Right hindlimb (tissue), 1 donor: ENCODE data around the gene ZKSCAN8.
"Not testable (repeated sequence)": the region's sequence is repeated elsewhere in the genome, so short reads cannot be mapped to it uniquely, and the experiment has no call there.

Source experiments
- DNase-seq: peaks from one replicate; pipeline ENCODE4 v3.0.0-alpha.2; 2018

Gene ZKSCAN8

DNA sequence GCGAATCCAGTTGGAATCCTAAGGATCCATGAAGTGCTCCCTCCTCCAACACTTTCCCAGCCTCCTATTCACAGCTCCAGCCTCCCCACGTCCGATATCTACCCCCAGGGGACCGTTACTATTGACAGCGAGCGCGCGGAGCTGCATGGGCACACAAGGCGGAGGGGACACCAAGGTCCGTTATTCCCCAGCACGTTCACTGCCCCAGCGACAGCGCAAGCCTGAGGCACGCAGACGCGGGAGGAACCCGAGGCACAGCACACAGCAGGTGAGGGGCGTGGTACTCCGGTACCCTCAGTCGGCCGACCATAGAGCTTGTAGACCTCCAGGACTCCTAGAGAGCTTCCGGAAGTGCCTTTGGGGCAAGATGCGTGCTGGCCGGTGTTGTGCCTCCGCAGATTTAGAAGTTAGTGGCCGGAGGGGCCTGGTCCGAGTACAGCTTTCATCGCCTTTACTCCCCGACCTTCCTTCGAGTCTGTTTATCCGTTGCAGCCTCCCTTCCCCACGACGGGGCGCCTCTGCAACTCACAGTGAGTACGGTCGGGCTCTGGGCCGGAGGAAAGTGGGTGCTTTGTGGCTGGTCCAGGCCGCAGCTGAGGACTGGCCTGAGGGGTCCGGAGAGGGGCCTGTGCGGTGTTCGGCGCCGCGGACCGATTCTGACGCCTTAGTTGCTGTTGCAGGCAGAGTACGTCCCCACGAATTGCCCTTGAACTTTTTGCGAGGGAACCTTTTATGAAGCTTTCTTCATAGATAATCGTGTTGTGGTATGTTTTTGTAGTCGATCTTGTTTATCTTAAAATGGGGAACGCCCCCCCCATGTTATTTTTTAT lies at the start of gene ZKSCAN8:
ZKSCAN8 (plus strand) TSS at position 384 of the 830 bp plus-strand sequence. CDS start 6,525 bp downstream, outside the sequence.
- peak; percentile 90 for DNase-seq

DNA sequence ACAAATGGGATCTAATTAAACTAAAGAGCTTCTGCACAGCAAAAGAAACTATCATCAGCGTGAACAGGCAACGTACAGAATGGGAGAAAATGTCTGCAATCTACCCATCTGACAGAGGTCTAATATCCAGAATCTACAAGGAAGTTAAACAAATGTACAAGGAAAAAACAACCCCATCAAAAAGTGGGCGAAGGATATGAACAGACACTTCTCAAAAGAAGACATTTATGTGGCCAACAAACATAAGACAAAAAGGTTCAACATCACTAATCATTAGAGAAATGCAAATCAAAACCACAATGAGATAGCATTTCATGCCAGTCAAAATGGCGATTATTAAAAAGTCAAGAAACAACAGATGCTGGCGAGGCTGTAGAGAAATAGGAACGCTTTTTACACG lies 39.5 kb upstream of the ZKSCAN8 start:
- DNase-seq, result not testable (repeated sequence)

DNA sequence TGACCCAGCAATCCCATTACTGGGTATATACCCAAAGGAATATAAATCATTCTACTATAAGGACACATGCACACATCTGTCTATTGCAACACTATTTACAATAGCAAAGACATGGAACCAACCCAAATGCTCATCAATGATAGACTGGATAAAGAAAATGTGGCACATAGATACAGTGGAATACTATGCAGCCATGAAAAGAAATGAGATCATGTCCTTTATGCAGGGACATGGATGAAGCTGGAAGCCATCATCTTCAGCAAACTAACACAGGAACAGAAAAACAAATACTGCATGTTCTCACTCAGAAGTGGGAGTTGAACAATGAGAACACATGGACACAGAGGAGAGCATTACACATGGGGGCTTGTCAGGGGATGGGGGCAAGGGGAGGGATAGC lies 39.0 kb upstream of the ZKSCAN8 start:
- DNase-seq, result not testable (repeated sequence)

DNA sequence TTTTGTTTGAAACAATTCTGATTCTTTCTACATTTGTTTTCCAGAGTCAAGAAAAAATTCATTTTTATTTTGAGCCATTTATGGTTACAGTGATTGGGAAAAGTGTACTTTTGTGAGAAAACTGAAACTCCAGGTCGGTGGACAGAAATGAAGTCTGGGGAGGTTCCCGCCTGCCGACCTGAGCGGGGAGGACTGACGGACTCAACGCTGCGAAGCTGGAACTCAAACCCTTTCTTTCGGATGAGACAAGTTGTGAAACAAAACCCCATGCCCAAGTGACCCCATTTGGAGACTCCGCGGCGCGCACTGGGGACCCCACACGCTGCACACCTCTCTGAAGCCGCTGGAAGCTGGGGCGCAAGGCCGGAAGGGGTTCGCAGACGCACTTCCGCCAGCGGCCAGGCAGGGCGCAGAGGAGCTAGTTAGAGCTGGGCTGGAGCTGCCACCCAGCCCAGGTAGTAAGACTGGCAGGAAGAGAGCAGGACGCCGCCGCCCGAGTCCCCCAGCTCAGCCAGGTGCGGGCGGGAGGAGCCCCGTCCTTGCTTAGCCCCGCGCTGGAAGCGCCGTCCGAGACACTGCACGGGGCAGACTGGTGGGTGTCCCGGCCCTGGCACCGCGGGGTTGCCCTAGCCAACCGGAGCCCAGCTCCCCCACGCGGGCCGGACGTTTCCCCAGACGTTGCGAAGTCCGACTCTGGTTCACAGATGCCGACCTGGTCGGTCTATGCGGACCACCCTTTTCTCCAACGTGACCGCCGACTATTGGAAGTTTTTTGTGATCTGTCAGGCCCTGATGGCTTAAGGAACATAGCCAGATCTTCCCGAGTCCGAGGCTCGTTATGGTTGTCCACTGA lies 37.1 kb upstream of the ZKSCAN8 start:
- peak; percentile 84 for DNase-seq

DNA sequence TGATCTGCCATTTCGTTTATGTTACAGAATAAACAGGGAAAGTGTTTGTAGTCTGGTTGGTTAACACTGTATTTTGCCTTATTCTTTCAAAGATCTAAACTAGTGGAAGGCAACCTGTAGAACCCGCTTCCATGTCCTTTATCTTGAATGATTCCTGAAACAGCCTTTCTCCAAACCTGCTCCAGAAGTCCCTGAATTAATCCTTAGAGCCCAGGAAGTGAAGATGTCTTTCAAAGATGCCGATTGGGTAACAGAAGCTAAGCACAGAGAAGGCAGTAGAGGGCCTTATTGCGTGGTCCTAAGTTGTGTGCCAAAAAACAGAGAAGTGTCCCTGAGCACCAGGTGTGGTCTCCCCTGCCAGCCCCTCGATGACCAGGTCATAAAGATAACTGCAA lies 36.4 kb upstream of the ZKSCAN8 start:
- no peak for DNase-seq

DNA sequence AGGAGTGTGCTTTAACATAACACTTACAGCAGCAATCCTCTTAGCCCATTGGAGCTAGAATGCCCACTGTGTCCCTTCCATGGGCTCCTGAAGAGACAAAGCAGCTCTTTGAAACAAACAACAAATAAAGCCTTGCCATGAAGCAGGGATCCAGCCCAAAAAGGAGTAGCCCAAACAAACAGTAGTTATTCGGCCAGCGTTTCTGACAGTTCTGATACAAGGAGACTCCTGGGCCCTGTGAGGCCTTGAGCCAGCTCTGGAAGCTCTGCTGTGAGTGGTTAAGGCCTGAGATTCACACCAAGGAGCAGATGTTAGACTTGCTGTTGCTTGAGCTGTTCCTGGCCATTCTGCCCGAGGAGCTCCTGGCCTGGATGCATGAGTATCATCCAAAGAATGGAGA lies 34.2 kb upstream of the ZKSCAN8 start:
- DNase-seq, result no peak

DNA sequence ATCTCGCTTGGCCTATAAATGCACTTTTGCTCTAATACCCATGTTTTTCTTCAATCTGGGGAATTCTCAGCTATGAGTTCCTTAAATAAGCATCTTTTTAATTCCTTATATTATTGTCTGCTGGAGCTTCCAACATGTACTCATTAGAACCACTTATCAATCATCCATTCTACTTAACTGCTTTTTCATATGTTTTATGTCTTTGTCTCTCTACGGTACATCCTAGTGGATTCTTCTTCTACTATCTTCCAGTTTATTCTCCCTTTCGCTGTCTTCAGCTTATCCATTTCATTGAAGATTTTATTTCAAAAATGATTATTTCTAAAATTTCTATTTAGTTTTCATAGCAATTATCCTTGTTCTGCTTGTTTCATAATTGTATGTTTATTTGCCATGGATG lies 29.7 kb upstream of the ZKSCAN8 start:
- DNase-seq, result no peak

DNA sequence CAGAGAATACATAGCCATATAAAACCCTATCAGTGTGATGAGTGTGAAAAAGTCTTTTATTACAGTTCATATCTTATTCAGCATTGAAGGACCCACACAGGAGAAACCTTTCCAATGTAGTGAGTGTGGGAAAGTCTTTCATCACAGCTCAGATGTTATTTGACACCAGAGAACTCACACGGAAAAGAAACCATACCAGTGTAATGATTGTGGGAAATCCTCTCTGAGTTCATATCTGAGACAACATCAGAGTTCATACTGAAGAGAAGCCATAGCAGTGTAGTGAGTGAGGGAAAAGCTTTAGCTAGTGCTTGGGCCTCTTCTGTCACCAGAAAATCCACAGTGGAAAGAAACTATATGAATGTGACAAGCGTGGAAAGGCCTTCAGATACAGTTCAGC lies 25.9 kb upstream of the ZKSCAN8 start:
- no peak for DNase-seq

DNA sequence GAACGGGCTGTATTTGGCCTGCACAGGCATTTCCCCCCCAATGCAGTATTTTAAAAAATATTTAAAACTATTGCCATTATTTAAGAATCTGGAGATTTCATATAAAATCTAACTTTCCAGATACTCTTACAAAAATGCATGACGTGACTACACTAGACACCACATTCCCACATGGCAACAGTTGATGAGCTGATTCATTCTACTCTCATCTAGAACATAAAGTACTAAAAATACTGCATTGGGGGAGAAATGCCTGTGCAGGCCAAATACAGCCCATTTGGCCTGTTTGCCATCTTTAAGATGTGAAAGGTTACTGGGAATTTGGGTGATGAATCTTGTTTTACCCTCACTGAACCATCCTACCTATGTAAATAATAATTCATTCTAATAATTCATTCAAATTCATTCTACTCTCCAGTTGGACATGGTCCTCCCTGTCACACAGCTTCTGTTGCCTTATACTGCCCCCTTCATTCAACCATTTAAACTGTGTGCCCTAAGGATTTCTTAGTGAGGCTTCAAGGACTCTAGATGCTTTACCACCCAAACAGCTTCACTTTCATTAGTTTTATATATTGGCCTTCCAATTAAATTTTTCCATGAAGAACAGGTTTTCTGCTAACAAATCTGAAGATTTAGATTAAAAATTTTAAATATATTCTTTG lies 24.2 kb upstream of the ZKSCAN8 start:
- no peak for DNase-seq

DNA sequence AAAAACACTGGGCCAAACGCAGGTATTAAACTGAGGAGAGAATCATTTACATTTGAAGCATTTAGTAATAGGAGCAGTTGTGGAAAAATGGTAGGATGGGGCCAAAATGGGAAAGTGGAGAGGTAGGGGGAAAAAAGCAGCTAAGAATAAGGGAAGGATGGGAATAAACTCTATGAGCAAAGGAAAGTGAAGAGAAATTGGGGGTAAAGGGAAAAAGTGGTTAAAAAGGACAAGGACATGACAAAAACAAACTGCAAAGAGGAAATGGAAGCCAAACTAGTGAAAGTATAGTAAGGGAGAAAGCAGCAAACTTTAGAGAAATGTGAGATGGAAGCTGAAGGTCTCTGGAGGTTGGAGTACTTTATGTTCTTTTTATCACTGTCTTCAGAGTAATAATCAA lies 23.5 kb upstream of the ZKSCAN8 start:
- no peak for DNase-seq

DNA sequence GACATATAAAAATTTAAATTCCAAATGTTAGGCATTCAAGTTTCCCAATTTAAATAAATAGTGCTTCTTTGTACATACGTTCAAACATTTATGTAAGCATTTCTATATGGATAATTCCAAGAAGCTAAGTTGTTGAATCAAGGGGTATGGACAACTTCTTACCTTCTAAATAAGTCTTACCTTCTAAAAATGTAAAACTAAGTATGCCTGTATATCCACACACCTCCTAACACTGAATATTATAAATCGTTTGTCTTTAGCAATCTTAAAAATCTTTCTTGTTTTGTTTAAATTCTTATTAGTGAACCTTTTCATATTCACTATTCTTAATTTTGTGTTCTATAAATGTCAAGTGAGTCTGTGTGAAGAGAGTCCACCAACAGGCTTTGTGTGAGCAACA lies 19.8 kb upstream of the ZKSCAN8 start:
- no peak for DNase-seq

DNA sequence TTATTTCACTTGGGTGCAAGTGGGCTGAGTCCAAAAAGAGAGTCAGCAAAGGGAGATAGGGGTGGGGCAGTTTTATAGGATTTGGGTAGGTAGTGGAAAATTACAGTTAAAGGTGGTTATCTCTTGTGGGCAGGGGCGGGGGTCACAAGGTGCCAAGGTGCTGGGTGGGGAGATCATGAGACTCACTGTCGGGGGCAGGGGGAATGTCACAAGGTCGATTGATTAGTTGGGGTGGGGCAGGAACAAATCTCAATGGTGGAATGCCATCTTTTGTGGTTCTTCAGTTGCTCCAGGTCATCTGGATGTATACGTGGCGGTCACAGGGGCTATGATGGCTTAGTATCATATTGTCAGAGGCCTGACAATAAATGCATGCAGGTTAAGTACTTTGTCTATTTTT lies 19.4 kb upstream of the ZKSCAN8 start:
- DNase-seq, result not testable (repeated sequence)

DNA sequence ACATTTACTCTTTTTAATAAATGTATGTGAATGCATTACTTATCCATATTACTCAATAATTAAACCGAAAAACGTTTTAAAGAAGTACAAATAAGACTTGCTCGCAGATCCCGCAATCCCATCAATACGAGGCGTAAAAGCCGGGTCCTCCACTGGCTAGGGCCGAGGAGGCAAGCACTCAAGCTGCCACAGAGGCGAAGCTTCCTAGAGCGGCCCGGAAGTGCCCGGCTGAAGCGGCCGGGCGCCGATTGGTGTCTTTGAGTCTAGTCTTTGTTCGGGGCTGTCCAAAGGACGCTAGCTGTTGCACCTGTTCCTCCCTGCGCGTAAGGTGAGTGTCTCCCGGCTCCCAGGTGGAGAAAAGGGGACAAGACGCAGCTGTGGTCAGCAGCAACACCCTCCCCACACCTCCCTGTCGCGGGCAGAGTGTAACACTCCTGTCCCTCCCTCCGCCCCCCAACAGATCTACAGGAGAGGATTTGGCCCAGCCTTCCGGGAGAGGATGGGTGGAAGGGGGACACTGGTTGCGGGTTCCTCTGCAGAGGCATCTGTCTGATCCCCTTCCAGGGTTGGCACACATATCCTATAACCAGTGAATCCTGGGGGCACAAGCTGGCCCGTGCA lies 17.2 kb upstream of the ZKSCAN8 start, which contains the start of gene ZSCAN16:
ZSCAN16 (plus strand) TSS at position 260 of the 621 bp plus-strand sequence. CDS start 835 bp downstream, outside the sequence.
- DNase-seq, result peak; percentile 88

DNA sequence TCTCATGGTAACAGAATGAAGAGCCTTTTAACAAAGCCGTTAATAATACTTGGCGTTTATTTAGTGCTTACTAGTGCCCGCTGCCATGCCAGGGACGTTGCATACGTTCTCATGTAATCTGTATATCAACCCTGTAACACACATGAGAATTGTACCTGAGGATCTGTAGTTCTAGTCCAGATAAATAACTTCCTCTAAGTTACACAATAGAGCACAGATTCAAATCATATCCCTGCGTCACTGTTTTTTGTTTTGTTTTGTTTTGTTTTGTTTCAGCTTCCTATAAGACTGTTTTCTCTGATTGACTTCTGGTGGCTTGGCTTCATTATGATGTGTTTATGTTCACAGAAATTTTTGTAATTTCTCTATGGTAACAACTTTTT lies 16.7 kb upstream of the ZKSCAN8 start:
- DNase-seq, result no peak

DNA sequence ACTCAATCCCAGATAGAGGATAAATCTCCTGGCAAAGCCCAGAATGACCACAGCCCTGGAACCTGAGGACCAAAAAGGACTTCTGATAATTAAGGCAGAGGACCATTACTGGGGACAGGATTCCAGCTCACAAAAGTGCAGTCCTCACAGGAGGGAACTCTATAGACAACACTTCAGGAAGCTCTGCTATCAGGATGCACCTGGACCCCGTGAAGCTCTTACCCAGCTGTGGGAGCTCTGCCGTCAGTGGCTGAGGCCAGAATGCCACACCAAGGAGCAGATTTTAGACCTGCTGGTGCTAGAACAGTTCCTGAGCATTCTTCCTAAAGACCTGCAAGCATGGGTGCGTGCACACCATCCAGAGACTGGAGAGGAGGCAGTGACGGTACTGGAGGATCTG lies 16.3 kb upstream of the ZKSCAN8 start:
- no peak for DNase-seq

DNA sequence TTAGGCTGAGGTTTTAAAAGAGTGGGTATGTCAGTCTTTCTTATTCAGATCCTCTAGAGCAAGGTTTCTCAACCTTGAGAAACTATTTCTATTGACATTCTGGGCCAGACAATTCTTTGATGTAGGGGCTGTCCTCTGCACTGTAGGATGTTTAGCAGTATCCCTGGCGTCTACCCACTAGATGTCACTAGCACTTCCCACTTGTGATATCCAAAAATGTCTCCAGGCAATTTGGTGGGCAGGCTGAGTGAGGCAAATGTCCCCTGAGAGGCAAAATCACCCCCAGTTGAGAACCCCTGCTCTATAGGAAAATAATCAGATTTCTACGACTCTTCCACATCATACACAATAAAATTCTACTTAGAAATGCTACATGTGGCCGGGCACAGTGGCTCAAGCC lies 7.7 kb upstream of the ZKSCAN8 start:
- peak; percentile 23 for DNase-seq

DNA sequence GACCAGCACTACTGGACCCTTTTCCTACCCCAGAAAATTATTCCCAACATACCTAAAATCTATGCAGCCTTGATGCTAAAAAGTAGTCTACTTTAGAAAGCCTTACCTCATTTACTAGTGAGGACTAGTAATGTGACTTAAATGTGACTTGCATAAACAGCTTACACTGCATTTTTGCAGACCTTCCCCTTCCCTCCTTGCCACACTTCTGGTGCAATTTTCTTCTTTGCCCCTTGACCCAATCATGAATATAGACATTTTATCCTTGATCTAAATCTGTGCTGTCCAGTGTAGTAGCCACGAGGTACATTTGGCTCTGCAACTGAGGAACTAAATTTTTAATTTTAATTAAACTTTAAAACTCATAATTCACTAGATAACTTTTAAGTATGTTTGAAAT lies 7.0 kb upstream of the ZKSCAN8 start:
- no peak for DNase-seq

DNA sequence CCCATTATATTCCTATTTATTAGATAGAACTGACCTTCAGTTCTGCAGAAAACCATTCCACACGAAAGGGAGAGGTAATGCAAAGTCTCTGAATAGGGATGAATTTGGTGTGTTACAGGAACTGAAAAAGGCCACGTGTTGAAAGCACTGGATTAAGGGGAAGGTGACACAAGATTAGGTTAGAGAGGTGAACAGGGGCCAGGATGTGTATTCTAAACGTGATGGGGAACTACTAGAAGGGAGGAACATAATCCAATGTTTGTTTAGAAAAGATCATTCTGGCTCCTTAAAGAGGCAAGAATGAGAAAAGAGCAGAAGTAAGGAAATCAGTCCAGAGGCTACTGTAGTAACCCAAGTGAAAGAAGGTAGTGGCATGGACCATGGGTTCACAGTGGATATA lies 6.3 kb upstream of the ZKSCAN8 start:
- DNase-seq, result no peak

DNA sequence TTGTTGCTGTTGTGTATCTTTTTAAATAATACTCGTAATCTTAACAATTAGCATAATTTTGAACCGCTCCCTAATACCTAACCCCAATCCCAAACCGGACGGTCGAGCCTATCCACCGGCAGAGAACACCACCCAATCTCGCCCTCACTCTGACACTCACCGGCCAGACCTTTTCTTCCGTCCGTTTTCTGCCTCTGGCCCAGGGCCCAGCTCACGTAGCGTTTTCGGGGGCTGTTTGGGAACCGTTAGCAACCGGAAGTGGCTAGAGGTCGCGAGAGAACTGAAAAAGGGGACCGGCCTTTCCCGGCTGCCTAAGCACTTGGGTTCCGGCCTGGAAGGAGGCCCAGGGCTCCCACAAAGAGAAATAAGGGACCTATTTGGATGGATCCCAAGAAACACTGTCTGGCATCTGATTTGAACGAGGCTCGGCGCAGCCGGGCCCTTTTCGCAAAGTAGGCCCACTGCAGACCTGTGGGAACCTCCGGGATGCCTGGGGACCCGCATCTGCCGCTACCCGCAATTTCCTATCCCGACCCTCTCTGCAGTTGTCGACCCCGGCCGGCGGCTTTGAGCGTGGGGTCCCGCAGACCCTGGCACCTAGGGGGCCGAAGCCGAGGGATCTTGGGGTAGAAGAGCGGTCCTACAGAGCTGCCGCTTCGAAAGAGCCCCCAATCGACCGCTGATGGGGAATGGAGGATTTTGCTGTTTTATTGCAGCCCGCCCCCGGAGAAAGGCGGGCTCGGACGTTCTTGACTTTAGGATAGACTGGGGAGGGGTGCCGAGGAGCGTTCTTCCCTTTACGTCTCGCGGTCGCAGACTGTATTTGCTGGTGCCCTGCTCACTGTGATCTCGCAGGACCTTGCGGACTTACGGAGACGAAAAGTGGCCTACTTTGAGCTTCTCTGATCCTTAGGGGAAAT lies 4.8 kb upstream of the ZKSCAN8 start:
- peak; percentile 92 for DNase-seq

DNA sequence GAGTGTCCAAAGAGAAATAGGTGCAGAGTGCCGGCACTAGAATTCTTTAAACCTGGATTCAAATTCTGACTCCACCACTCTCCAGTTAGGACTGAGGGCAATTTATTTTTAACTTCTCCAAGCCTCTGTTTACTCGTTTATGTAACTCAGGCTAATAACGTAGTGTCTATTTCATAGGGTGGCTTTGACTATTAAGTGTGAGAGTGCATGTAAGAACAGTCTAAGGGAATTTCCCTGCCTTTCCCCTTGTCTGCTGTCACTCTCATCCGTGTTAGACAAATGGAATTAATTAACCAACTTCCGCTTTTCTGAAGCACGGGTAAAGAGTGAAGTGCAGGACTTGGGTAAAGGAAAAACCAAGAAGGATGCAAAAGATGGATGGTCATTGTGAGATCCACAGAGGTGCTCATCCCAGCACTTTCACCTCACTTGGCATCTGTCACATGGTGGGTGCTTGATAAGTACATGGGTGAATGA lies 4.1 kb upstream of the ZKSCAN8 start:
- DNase-seq, result no peak

DNA sequence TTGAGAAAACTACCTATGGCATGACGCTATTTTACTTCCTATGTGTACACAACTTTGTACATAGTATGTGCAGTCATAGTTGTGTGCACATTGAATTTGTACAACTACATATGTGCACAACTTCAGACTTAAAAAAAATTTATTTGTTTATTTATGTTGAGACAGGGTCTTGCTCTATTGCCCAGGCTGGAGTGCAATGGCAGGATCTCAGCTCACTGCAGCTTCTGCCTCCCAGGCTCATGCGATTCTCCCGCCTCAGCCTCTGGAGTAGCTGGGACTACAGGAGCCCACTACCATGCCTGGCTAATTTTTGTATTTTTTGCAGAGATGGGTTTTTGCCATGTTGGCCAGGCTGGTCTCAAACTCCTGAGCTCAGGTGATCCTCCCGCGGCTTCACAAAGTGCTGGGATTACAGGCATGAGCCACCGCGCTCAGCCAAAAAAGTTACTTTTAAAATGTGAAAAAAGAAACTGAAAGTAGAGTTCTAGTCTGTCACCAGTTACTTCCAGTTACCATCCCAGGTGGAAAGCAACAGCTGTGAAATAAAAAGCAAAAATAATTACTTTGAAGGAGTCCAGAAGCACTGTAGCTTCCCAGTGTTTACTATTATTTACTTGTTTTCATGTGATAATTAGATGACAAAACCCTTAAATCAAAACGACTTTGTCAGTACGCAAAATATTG lies 1.7 kb upstream of the ZKSCAN8 start:
- no peak for DNase-seq
